Suppressor macrophage treated with lipopolysaccharide for 1 hour (primary cell): ENCODE measurements around the gene RASD1.
"Not testable (repeated sequence)": the region's sequence is repeated elsewhere in the genome, so short reads cannot be mapped to it uniquely, and the experiment has no call there.

Experiments used
- DNase-seq, 3 donors: peaks; one replicate each; pipeline ENCODE4 v3.0.0-alpha.2; 2020 to 2022

Gene RASD1

DNA sequence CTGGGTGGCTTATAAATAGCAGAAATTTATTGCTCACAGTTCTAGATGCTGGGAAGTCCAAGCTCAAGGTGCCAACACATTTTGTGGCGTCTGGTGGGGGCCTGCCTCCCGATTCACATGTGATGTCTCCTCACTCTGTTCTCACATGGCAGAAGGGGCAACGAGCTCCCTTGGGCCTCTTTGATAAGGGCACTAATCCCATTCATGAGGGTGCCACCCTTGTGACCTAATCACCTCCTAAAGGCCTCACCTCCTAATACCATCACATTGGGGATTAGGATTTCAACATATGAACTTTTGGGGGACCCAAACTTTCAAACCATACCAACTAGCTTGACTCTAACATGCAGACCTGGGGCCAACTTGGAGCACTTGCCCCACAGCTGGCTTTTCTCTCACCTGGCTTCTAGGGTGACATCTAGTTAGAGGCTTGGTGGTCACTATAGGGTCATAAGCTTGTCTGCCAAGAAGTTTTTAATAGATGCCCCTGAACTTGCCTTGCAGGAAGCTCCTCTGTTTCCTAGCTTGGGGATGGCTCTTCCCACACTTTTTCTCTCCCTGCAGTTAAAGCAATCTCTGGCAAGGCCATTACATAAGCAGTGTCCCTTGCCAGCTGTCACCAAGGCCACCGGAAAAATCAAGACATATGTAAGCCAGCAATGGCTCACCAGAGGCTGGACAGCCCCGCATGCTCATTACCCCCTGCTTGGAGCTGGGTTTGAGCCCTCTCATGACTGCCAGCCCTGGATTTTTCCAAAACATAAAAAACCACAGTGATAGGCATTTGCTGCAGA, 27.8 kb downstream of the RASD1 start:
- no peak for DNase-seq

DNA sequence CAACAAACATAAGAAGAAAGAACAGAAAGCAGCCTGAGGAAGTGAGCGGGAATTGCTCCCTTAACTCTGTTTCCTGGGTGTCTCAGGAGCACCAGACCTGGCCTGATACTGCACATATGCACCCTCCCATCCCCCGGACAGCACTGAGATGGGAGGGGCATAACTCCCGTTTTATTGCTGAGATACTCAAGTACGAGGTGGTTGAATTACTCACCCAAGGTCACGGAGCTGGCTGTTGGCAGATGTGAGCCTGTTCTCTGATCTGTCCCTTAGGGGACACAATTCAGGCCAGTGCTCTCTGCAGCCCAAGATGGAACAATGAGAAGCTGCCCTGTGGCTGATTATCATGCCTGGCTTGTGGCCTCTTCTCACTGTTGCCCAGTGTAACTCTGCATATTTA, 28.5 kb downstream of the RASD1 start:
- DNase-seq: no peak

DNA sequence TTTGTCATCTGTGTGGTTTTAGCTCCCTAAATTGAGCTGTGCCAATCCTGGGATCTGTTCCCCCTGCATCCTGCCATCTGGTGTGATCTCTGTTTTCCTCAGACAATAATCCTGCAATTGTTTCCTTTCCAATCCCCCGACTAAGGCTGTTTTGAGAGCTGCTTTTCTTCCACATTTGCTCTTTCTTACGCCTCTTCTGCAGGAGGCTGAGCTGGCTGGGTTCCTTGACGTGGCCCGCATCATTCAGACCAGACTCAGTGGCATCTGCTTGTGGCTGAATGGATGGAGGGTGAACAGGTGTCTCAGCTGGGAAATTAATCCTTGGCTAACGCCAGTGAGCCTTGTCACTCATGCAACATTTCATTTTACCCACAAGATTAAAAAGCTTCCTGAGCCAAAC, 29.2 kb downstream of the RASD1 start:
- DNase-seq: no peak

DNA sequence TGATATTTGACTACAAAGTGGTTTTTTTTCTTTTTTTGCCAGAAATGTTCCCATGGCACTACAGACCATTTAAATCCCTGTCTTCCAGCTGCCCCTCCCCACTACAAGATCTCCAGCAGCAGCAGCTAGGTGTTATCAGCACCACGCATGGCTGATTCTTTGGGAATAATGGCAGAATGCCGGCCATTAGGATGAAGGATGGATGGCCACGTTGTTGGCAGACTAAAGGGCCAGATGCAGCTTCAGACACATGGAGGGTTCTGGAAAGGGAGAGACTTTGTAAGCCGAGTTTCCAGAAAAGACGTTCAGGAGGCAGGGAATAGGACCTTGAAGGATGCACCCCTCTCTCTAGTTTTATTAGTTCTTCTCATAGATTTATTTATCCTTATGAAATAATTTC, 29.7 kb downstream of the RASD1 start:
- no peak for DNase-seq

DNA sequence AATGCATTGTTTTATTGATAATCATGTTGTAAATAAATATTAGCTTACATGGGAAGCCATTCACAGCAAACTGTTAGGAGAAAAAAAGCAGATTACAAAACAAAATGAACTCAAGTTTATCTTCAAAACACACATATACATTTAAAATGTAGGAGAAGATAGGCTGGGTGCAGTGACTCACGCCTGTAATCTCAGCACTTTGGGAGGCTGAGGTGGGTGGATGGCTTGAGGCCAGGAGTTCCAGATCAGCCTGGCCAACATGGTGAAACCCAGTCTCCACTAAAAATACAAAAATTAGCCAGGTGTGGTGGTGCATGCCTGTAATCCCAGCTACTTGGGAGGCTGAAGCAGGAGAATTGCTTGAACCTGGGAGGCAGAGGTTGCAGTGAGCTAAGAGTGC, 30.3 kb downstream of the RASD1 start:
- DNase-seq: not testable (repeated sequence)

DNA sequence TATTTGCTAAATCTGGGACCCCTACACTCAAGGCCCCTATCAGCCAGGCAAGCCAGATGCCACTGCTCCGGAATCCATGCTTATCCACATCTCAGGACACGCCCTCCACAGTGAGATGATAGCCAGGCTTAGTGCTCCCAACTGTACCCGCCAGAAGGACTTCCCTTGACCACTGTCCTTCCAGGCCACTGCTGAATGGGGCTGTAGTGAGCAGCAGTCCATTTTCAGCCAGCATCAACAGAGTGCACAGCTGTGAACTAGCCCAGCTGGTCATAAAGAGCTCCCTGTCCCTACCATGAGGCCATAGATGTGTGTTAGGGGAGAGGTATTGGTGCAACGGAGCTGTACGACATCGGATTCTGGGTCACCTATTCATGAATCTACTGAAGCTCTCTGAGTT, 32.4 kb downstream of the RASD1 start:
- DNase-seq: no peak

DNA sequence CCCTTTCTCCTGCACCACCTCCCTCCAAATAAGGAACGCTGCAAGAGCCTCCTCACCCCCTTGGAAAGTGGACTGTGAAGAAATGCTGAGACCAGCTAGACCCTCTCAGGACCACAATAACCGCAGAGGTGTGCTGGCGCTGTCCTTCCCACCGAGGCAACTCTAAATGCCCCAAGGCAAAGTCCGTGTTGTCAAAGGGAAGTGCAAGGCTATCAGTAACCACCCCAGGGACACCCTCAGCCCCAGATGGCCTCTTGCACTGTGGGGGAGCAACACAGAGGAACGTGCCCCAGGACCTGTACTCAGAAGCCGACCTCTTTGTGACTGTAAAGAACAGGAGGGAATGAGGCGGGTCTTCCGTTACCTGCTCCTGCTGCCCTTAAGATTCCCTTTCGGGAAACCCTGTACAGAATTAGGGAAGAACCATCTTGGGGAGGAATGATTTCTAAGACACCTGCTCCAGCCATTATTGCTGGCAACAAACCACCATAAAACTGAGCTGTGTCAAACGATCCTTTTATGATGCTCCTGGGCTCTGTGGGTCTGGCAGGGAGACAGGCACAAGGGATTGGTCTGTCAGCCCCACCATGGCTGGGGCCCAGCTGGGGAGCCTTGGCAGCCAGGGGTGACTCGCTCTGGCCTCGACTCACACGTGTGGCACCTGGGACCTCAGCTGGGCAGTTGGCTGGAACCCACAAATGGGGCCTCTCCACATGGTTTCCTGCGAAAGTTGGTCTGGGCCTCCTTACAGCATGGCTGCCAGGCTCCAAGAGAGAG, 34.0 kb downstream of the RASD1 start:
- DNase-seq: no peak

DNA sequence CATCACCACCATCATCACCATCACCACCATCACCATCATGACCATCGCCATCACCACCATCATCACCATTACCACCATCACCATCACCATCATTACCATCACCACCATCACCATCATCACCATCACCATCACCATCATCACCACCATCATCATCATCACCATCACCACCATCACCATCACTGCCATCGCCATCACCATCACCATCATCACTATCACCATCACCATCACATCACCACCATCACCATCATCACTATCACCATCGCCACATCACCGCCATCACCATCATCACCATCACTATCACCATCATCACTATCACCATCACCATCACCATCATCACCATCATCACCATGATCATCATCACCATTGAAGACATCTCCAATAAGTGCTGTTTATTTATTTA, 36.2 kb downstream of the RASD1 start:
- no peak for DNase-seq

DNA sequence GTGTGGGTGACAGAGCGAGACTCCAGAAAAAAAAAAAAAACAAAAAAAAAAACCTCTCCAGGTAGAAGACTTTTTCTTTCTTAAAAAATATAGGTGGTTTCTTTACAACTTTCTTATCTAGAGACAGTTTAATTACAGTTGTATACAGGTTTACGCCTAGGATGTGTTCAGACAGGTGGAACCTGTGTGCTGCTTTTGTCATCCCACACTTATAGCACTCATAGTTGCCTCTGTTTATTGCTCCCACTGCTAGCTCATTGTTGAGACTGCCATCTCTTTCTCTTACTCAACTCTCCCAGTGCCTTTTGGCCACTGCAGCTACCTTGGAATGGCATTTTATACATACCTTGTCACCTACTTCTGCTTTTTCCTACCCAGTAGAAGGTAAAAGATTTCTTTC, 38.5 kb downstream of the RASD1 start:
- no peak for DNase-seq

DNA sequence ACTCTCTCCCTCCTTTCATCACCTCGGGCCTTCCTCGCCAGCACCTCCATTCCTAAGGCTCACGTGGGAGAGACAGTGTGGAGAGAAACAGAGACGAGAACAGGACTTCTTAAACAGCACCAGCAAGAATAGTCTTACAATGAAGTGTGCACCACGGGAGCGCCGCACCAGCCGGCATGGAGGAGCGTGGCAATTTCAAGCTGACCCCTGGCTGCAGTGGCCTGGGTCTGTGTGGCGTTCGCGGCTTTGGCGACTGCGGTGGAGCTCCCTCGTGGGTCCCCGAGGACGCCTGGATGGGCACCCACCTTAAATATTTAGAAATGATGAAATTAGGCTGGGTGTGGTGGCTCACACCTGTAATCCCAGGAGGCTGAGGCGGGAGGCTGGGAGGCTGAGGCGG, 39.9 kb downstream of the RASD1 start:
- DNase-seq: no peak

DNA sequence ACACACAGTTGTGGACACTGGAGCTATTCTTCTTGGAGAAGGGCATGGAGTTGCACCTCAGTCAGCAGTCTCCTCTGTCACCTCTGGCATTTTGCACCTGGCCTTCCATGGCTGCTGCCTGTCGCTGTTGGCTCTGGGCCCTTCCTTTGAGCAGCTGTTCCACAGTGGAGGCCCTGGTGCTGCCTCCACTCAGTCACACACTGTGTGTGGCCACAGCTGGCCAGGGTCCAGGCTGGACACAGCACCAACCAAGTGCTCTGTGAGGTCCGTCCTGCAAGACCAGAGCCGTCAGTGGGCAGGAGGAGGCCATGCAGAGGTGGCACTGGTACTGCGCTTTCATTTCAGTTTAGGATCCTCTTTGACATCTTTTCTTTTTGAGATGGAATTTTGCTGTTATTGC, 41.0 kb downstream of the RASD1 start:
- no peak for DNase-seq

DNA sequence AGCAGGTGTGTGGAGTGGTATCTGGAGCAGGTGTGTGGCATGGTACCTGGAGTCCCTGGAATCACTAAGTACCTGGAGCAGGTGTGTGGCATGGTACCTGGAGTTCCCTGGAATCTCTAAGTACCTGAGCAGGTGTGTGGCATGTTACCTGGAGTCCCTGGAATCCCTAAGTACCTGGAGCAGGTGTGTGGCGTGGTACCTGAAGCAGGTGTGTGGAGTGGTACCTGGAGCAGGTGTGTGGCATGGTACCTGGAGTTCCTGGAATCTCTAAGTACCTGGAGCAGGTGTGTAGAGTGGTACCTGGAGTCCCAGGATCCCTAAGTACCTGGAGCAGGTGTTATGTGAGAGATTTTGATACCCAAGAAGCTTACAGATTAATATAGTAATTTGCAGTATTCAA, 41.5 kb downstream of the RASD1 start:
- not testable (repeated sequence) for DNase-seq

DNA sequence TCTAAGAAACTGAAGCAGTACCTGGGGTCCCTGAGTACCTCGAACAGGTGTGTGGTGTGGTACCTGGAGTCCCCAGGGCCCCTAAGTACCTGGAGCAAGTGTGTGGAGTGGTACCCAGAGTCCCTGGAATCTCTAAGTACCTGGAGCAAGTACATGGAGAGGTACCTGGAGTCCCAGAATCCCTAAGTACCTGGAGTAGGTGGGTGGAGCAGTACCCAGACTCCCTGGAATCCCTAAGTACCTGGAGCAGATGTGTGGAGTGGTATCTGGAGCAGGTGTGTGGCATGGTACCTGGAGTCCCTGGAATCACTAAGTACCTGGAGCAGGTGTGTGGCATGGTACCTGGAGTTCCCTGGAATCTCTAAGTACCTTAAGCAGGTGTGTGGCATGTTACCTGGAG, 41.9 kb downstream of the RASD1 start:
- no peak for DNase-seq

DNA sequence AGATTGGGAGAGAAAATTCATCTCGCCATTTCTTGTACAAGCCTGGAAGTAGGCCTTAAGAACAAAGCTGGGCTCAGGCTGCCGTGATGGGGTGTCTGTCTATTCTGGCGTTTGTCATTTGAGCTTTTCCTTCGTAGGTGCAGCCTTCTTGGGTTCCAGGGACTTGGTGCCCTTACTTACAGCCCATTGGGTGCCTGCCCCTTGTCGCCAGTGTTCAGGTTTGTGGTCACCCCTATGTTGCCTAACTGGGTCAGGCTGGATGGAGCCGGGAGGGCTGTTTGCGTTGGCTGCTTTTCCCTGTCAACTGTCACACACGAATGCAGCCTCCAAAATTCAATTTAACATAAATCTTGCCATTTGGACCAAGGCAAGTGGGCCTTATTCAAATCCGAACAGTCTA, 43.1 kb downstream of the RASD1 start:
- DNase-seq: no peak

DNA sequence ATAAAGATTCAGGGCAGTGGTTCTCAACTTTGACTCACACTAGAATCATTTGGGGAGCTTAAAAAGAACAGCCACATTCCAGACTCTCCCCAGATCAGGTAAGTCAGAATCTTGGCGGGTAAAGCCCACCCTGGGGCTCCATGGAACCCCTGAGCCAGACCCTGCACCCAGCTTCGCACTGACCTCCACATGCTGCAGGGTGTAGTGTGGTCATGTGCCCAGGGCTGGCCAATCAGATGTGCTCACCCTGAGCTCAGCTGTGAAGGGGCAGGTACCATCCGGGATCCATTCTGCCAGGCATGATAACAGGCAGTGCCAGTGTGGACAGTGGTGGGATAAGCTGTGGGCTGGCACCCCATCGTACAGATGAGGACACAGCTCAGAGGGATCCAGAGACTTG, 47.5 kb downstream of the RASD1 start:
- no peak for DNase-seq

DNA sequence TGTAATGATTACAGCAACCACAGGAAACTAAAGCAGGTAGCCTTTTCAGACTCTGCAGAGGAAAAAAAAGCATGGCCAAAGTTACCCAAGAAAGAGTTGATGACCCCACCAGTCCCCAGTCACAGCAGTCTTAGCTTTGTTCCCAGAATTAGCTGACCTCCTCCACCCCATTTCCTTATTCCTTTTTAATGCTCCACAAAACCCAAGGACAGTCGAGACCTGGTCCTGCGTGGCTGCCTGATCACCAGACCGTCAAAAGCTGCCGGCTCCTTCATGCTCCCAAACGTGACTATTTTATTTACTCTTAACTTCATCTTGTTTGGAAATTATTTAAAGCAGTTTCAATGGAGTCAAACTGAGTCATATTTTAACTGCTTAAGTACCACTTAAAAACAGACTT, 48.1 kb downstream of the RASD1 start:
- no peak for DNase-seq

DNA sequence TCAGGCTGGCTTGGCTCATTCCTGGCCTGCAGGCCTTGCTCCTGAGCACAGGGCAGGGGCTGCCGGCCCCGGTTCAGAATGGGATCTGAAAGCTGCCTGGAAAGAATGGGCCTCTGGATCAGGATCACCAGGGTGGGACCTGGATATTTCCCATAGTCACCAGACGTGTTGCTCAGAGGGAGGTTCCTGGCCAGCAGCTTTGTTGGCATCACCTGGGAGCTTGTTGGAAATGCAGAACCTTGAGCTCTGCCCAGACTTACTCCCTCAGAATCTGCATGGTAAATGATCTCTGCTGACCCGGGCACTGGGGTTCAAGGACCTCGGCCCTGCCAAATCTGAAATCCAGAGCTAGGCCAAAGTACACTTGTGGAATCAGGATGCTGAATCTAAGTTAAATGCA, 48.9 kb downstream of the RASD1 start:
- DNase-seq: no peak

DNA sequence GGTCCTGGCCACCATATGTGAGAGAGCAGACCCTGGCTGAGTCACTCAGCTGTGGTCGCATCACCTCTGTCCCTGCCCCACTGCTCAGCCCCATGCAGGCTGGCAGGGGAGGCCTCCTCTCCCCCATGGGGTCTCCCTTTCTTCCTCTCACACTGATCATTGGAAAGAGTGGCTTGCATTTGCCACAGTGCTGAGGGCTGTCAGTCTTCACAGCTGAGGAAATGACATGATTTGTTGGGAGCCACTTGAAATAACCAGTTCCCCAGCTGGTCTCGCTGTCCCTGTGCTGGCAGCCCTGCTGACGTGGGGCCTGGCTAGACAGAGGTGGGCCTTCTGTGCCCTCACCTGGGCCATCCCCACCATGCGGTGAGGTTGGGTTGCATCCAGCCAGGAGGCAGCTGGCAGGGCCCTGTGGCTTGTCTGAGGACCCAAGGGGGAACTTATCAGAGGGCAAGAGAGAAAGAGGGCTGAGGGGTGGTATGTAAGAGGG, 49.5 kb downstream of the RASD1 start:
- no peak for DNase-seq

DNA sequence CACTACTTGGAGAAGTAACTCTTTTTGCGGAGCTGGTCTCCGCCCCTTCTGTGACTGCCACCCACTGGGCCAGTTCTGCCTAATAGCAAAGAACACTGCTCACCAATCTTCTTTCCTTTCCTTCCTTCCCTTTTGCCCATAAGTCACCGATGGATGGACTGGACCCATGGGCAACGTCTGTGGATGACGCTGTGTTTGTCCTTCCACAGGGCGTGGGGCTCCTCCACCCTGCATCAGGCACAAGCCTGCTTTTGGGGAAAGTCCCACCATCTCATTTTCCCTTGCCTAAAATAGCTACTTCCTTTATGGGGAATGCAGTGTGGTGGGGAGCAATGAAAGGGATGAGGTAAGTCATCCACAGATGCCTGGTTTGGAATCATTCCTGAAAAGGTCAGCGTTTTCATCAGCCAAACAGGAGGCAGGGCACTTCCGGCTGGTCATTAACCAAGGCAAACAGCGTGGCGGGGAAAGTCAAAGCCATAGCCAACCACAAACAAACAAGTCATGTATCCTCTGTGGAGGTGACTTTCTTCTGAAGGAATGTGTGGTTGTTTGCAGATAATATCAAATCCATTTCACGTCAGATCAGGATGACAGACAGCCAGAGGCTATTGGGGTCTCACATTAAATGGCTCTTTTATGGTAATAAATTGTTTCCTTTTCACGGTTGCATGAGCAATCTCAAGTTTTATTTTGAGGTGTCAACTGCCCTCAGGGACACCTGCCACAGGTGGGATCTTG, 50.1 kb downstream of the RASD1 start:
- DNase-seq: peak in 1 of 3 donors; percentile 60

DNA sequence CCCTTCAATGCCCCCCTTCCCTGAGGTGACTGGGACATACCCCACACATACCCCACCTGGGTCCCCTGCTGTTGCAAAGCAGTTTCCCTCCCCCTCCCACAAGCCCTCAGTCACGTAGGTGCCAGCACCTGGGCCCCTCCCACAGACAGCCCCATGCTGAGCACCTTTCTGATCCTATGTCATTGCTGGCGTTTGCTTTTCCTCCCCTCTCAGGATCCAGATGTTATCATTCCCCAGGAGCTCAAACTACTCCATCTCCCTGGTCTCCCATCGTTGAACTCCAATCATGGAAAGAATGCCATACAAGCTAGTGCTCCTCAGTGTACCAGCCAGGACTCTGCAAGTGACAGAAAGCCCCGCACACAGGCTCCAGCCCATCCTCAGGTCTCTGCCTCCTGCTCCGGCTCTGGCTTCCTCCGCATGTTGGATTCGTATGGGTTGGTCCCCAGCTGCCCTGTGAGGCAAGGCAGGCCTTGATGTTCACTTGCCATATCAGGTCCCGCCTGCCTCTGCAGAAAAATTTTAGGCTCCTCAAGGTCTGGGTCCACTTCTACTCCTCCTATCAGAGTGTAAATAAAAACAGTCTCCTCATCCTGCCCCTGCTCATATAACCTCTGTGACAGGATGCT, 50.8 kb downstream of the RASD1 start:
- no peak for DNase-seq
